ENCODE measurements around the gene WIPI1. TPM values are rescaled to one million over a fixed set of nuclear protein-coding genes. Genes with fewer than 3 reads are reported as not detected.

WIPI1 gene
- total RNA-seq, 1 donor from 2014 or later, result 38.1 TPM

- H3K9me3 ChIP-seq, result no peaks in the 10 kb centered on the region
- no peak for TF ChIP-seq CTCF (IDR thresholded peaks at IDR 0.05)
- peaks cover 5% of the 10 kb centered on the region for H3K4me1 ChIP-seq
- no peak overlapping the region for H3K27ac ChIP-seq
- H3K36me3 ChIP-seq, result no peaks in the 10 kb centered on the region
- intact Hi-C loops (cut with DNase I), result no loop called here
- H3K4me3 ChIP-seq, result no peak overlapping the region
- H3K27me3 ChIP-seq, result no peaks in the 10 kb centered on the region
- DNase-seq (no peak), ATAC-seq (no peak)
Measured at GRCh38 chr17:68482576-68483041, 25.3 kb upstream of the WIPI1 start.

GRCh38 chr17:68480885-68481284 lies 23.6 kb upstream of the WIPI1 start:
- H3K4me1 ChIP-seq, result peaks cover 3% of the 10 kb centered on the region
- ATAC-seq, result no peak
- intact Hi-C loops (cut with DNase I), result no loop called here
- no peak for DNase-seq
- no peaks in the 10 kb centered on the region for H3K27me3 ChIP-seq
- no peak for TF ChIP-seq CTCF (IDR thresholded peaks at IDR 0.05)
- H3K27ac ChIP-seq, result no peak overlapping the region
- H3K36me3 ChIP-seq, result no peaks in the 10 kb centered on the region
- H3K9me3 ChIP-seq, result no peaks in the 10 kb centered on the region
- no peak overlapping the region for H3K4me3 ChIP-seq

- Histone ChIP-seq H3K27ac (no peak overlapping the region), H3K4me3 (no peak overlapping the region), H3K9me3 (no peaks in the 10 kb centered on the region), H3K4me1 (peaks cover 14% of the 10 kb centered on the region), H3K36me3 (no peaks in the 10 kb centered on the region), H3K27me3 (no peaks in the 10 kb centered on the region)
- intact Hi-C loops (cut with DNase I), result no loop called here
- ATAC-seq, result no peak
- no peak for TF ChIP-seq CTCF (IDR thresholded peaks at IDR 0.05)
- DNase-seq, result no peak
Measured at GRCh38 chr17:68470961-68471360, 13.7 kb upstream of the WIPI1 start.

- DNase-seq, result no peak
- intact Hi-C loops (cut with DNase I), result no loop called here
- H3K27ac ChIP-seq, result no peak overlapping the region
Measured at GRCh38 chr17:68468788-68469187, 11.5 kb upstream of the WIPI1 start.

GRCh38 chr17:68468334-68468733 lies 11.0 kb upstream of the WIPI1 start:
- DNase-seq, result no peak
- Histone ChIP-seq H3K36me3 (no peaks in the 10 kb centered on the region), H3K27me3 (no peaks in the 10 kb centered on the region), H3K4me3 (no peak overlapping the region), H3K9me3 (no peaks in the 10 kb centered on the region), H3K27ac (no peak overlapping the region), H3K4me1 (no peaks in the 10 kb centered on the region)
- no peak for TF ChIP-seq CTCF (IDR thresholded peaks at IDR 0.05)
- intact Hi-C loops (cut with DNase I), result no loop called here
- ATAC-seq, result no peak

More at GRCh38 chr17:68468788-68469187, 11.5 kb upstream of the WIPI1 start:
- no peak for ATAC-seq
- Histone ChIP-seq H3K9me3 (no peaks in the 10 kb centered on the region), H3K4me1 (peaks cover 2% of the 10 kb centered on the region), H3K36me3 (no peaks in the 10 kb centered on the region), H3K4me3 (no peak overlapping the region), H3K27me3 (no peaks in the 10 kb centered on the region)
- no peak for TF ChIP-seq CTCF (IDR thresholded peaks at IDR 0.05)

Data from upper lobe of right lung (tissue), 1 donor.